GM12891 (cell line): ENCODE measurements around the gene PDIK1L.

Experiments
- PAX5 ChIP-seq: IDR thresholded peaks from 2 replicates; pipeline ENCODE4 v1.6.1; 2011; ENCODE audit warnings: low read length, moderate library complexity, mild to moderate bottlenecking; ENCODE audit not compliant: insufficient read depth, severe bottlenecking
- POLR2A ChIP-seq: IDR thresholded peaks from 2 replicates; pipeline ENCODE4 v1.6.1; 2011; ENCODE audit warnings: low read depth, low read length, control low read depth
- POLR2AphosphoS5 ChIP-seq: IDR thresholded peaks from 2 replicates; pipeline ENCODE4 v1.6.1; 2011; ENCODE audit warnings: low read depth, low read length, control low read depth
- SPI1 ChIP-seq: IDR thresholded peaks from 2 replicates; pipeline ENCODE4 v1.6.1; 2011; ENCODE audit warnings: low read depth, low read length, control low read depth
- TAF1 ChIP-seq: IDR thresholded peaks from 2 replicates; pipeline ENCODE4 v1.6.1; 2011; ENCODE audit warnings: low read depth, low read length, control low read depth

DNA sequence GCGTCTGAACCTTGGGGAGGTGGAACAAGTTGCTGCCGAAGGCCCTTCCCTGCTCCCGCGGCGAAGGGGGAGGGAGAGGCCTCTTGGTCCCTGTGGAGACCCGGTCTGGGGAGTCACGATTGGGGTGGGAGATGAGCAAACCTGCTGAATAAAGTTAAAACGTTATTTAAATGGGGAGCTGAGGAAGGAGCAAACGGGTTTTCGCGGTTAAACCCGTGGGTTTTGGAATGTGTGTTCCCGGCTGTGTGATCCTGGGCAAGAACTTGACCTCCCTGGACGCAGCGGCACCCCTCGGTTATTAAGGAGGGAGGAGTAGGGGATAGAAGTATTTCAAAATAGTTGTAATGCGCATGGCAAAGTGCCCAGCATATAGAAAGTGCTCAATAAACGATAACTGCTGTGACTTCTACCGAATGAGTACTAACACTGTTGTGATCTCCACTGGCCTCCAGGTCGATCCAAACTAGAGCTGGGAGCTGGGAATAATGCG lies 50.6 kb downstream of the PDIK1L start:
- TF ChIP-seq POLR2AphosphoS5 (no peak), POLR2A (no peak), TAF1 (no peak), PAX5 (no peak), SPI1 (no peak)
